HG03175 (cell line): ENCODE measurements around the gene ASAP3.

ENCODE experiments used
- ATAC-seq: cut with Tn5 transposase; IDR thresholded peaks from one replicate; pipeline ENCODE4 v1.9.1; 2021; ENCODE audit warnings: mild to moderate bottlenecking, moderate library complexity; ENCODE audit not compliant: unreplicated experiment

Gene ASAP3

GRCh38 chr1:23478896-23479665, 4.9 kb downstream of the ASAP3 start:
- no peak for ATAC-seq

- ATAC-seq, result no peak
Observed at GRCh38 chr1:23477359-23478144, 6.4 kb downstream of the ASAP3 start.

GRCh38 chr1:23475641-23476040, 8.3 kb downstream of the ASAP3 start:
- ATAC-seq, result no peak

DNA sequence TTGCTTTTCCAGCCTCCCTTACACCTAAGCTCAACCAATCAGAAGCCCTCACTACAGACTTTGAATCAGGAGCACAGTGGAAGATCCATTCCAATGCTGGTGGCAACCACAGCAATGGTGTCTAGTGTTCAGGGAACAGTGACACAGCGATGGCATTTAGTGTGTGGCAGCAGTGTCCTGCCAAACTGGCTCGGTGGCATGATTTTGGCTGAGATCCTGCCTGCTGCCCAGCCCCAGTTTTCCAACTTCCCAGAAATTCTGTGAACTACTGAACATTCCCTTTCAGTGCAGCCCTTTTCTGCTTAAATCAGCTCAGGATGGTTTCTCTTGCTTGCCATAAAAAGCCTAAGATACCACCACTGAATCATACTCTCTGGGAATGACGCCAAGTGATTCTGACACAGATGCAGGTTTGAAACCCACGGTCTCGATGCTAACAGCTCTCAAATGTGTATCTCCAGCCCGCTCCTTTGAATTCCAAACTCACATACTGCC, 8.8 kb downstream of the ASAP3 start:
- ATAC-seq, result no peak

DNA sequence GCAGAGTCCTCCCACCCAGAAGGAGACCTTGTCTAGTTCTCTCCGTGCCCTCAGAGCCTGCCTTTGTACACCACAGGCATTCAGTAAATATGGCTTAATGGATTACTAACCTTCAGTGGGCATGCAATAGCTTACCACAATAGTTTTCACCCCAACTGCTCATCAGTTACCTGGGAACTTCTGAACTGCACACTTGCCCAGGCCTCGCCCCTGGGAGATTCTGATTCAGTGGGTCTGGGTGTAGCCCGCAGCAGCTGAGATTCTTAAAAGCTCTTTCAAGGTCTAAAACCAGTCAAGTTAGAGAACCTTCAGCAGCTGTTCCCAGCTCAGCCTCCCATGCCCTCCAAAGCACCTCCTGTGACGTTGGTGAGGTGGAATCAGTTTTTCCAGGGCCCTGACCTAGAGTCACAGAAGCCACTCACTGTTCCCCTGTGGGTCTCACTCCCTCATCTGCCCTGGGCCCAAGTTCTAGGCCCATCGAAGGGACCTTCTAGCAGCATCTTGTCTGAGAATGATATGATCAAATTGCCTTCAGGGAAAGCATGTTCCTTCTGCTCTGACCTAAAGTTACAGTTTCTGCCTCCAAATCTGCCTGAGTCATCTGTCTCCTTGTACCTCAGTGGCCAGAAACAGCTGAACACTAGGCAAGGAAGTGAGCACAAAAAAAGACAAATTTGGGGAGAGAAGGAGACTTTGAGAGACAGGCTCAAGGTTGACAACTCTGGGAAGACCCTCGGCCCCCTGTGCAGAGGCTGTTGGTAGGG, 10.8 kb downstream of the ASAP3 start:
- ATAC-seq, result no peak

DNA sequence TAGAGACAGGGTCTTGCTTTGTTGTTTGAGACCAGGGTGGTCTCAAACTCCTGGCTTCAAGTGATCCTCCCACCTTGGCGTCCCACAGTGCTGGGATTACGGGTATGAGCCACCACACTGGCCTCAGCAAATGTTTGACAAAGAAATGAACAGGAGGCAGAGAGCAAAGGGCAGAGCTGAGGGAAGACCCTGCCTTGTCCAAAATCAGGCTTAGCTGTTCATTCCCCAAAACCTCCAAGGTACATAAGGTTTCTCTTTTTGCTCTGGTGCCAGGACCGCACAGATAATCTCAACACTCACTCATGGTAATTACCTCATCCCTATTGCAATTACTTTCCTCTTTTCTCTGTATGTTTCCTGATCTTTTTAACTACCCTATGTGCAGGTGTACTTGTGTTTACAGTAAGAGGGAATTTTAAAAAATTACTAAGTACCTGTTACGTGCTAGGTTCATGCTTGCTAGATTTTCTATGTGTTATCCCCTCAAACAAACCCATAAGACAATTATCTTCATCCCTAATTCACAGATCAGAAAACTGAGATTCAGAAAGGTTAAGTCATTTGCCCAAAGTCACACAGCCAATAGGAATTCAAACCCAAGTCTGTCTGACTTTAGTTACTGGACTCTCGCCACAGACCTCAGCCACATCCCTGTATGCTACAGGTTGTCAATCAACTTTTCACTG, 11.5 kb downstream of the ASAP3 start:
- ATAC-seq, result no peak

DNA sequence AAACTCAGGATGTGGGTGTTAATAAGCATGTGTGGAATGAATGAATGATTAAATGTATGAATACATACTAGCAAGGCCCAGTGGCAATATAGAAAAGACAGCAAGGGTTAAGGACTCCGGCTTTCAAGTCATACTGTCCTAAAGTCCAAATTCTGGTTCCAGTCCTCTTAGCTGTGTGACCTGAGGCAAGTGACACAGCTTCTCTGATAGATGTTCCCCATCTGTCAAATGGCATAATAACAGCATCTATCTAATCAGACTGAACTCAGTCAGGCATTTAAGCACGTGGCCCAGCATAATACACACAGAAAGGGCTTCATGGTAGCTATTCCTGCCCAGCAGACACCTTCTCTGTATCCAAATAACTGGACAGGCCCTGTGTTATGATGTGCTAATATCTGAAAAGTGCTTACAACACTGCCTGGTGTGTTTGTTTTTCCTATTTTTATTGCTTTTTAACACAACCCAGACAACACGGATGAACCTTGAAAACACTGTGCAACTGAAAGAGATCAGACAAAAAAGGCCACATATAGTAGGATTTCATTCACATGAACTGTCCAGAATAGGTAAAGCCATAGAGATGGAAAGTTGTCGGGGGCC, 12.4 kb downstream of the ASAP3 start:
- ATAC-seq, result no peak

GRCh38 chr1:23470282-23471070, 13.5 kb downstream of the ASAP3 start:
- no peak for ATAC-seq

- ATAC-seq, result no peak
Observed at GRCh38 chr1:23469372-23469982, 14.5 kb downstream of the ASAP3 start.

- ATAC-seq, result no peak
Observed at GRCh38 chr1:23466423-23466989, 17.5 kb downstream of the ASAP3 start.

DNA sequence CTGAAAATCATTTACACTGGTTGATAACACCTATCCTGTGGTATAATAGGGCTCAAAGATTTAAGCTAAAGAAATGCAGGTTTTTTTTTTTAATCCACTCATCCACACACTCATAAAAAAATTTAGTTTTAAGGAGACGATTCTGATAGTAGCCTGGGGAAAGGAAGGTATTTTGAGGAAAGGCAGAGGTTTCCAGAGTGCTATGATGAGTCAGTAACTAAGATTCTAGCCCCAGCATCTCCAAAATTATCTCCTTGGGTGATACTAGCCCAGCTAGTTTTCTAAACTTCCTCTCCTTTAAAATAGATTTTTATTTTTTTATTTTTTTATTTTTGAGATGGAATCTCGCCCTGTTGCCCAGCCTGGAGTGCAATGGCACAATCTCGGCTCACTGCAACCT, 20.7 kb downstream of the ASAP3 start:
- no peak for ATAC-seq

DNA sequence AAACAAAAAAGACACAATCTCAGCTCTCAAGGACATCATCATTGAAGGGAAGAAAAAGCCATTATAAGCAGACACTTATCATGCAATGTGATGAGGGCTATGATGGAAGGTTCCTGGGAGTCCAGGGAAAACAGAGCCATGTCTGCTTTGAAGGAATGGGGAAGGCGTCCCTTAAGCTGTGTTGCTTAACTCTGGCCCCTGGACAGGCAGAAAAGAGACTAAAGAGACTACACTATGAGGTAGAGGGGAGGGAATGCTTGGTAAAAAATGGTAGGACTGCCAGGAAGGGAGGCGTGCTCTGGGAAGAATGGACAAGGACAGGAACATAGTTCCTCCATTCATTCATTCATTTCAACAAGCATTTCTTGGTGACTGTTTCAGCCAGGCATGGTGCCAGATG, 21.2 kb downstream of the ASAP3 start:
- no peak for ATAC-seq

GRCh38 chr1:23461050-23461449, 22.9 kb downstream of the ASAP3 start:
- ATAC-seq, result no peak

- ATAC-seq, result no peak
Observed at GRCh38 chr1:23460519-23460918, 23.5 kb downstream of the ASAP3 start.

DNA sequence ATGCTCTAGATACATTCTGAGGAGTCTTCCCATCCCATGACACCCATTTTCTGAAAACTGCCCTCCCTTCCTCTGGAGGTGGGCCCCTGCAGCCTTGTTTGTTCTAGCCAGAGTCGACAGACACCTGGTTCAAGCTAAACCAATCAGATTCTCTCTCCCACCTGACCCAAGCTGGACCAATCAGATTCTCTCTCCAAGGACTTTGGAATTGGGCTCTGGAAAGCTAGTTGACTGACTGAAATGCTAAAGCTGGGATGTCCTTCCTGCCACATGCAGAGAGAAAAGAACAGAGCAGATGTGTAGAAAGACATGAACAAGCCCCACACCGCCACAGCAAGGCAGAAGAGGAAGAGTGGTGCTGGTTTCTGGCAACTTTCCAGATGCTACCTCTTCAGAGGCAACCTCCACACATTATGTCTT, 24.6 kb downstream of the ASAP3 start:
- ATAC-seq, result no peak

DNA sequence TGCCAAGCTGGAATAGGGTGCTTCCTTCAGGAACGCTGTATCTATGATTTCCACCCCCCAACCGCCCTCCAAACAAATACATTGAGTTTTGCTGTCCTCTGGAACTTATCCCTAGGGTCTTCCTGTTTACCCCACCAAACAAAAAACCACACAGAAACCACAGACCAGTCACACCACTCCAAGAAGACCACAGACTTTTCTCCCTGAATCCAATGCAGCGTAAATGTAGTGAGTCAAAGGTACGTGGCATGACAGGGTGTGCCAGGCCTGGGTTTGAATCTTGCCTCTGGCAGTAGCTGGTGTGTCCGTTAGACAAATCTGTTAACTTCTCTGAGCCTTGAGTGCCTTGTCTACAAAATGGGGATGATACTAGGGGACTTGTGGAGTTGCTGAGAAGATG, 27.8 kb downstream of the ASAP3 start:
- ATAC-seq, result no peak

GRCh38 chr1:23453455-23454000, 30.5 kb downstream of the ASAP3 start:
- no peak for ATAC-seq

- no peak for ATAC-seq
Observed at GRCh38 chr1:23452011-23452411, 32.0 kb downstream of the ASAP3 start.

- no peak for ATAC-seq
Observed at GRCh38 chr1:23451441-23451840, 32.5 kb downstream of the ASAP3 start.
